Kidney (tissue), 14 donors: Measurements from ENCODE around the gene CLUH. TPM values are rescaled to one million over a fixed set of nuclear protein-coding genes. Genes with fewer than 3 reads are reported as not detected.

ENCODE experiments used
- DNase-seq, 5 donors: peaks; one replicate each; pipeline ENCODE4 v3.0.0-alpha.2; 2013 to 2020
- FAIRE-seq: peaks from 2 replicates; lab custom pipeline; 2012; peaks lifted over from hg19 to GRCh38; lab: Jason Lieb, UNC
- H3K27ac ChIP-seq, 2 donors: one replicate each; pipeline ENCODE4 v1.7.0; 2013; ENCODE audit warnings: low read depth in 2 of 2, low read length in 2 of 2, inconsistent platforms in 1 of 2
- H3K27me3 ChIP-seq: one replicate; pipeline ENCODE4 v1.7.1; 2013; ENCODE audit warnings: low read length, inconsistent platforms; ENCODE audit not compliant: control insufficient read depth, insufficient read depth
- H3K36me3 ChIP-seq, 3 donors: one replicate each; pipeline versions ENCODE4 v1.7.0 to v1.7.1; 2013; ENCODE audit warnings: low read length in 3 of 3, control low read depth in 1 of 3, inconsistent platforms in 1 of 3; ENCODE audit not compliant: insufficient read depth in 3 of 3, control insufficient read depth in 2 of 3
- H3K4me1 ChIP-seq, 3 donors: one replicate each; pipeline versions ENCODE4 v1.7.0 to v1.7.1; 2013; ENCODE audit warnings: low read length in 3 of 3, inconsistent platforms in 1 of 3, low read depth in 1 of 3; ENCODE audit not compliant: control insufficient read depth in 2 of 3, insufficient read depth in 2 of 3
- H3K4me3 ChIP-seq, 3 donors: one replicate each; pipeline versions ENCODE4 v1.7.0 to v1.8.1; 2013; ENCODE audit warnings: low read length in 3 of 3, control low read depth in 1 of 3, inconsistent platforms in 1 of 3
- H3K9ac ChIP-seq, 3 donors: one replicate each; pipeline versions ENCODE4 v1.7.0 to v1.7.1; 2013; ENCODE audit warnings: low read length in 3 of 3, control low read depth in 1 of 3, inconsistent platforms in 1 of 3
- H3K9me3 ChIP-seq, 3 donors: one replicate each; pipeline versions ENCODE4 v1.7.0 to v1.7.1; 2013; ENCODE audit warnings: low read length in 3 of 3, control low read depth in 1 of 3, inconsistent platforms in 1 of 3; ENCODE audit not compliant: control insufficient read depth in 2 of 3, insufficient read depth in 1 of 3
- CTCF ChIP-seq: IDR thresholded peaks from 3 replicates; pipeline ENCODE4 v1.5.1; 2012; ENCODE audit warnings: mild to moderate bottlenecking, moderate library complexity, borderline replicate concordance; ENCODE audit not compliant: insufficient read depth; ENCODE audit errors: extremely low read depth
- intact Hi-C: fragments of 100-400 bp; cut with DNase I; formaldehyde crosslinking; loops from one replicate; pipeline ENCODE4 v1.11.1; 2022
- polyA plus RNA-seq: library from polyadenylated mRNA; stranded (reverse); fragments of 350-450 nt; fragmentation: Illumina TruSeq; extraction: RNeasy Lipid Tissue Mini Kit (QIAGEN cat#74804); gene quantifications from one replicate; pipeline ENCODE4 v1.2.3, GENCODE V29; 2014; ENCODE audit warnings: low read depth, low replicate concordance; ENCODE audit not compliant: insufficient read depth
- total RNA-seq: library from RNA; stranded (reverse); fragmentation: NEBNext Ultra II Directional; extraction: Animal tissue kit (Norgen Biotek cat#: 25700); gene quantifications from one replicate; pipeline ENCODE4 v1.2.1, GENCODE V29; 2021
- donor health status: control.
- donor health status: control.
- donor health status: control.
- donor health status: control.
- donor health status: control.
- donor health status: DM: yes; HTN: yes; CAD: no.
- donor health status: Normal renal cell carcinoma (clear cell type).

The CLUH gene
- total and polyA plus RNA-seq, 2 donors from 2014 or later: 49.5 to 93.1 TPM

DNA sequence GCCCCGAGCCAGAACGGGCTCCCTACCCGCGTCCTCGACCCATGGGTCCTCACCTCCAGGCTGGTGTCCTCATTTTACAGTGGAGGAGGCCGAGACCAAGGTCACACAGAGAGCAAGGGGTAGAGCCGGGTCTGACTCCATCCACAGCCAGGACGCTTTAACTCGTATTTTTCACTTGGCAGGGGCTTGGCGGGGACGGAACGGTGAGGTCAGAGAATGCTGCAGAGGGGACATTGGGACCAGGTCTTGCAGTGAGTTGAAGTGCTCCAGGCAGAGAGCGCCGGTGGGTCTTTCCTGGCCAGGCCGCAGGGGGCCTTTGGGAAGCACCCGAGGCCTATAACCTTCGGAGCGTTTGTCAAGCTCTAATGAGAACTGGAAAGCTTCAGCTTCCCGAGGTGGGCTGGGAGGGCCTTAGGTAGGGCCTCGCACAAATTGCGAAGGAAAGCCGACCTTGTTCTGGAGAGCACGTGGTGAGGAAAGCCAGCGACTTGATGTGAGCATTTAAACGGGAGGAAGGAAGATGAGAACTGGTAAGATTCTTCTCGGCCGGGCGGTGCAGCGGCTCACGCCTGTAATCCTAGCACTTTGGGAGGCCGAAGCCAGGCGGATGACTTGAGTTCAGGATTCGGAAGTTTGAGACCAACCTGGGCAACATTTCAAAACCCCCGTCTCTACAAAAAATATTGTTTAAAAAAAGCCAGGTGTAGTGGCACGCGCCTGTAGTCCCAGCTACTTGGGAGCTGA lies 908 bp upstream of the CLUH start:
- H3K9me3 ChIP-seq: no peaks in the 10 kb centered on the region
- peak overlapping the region; percentile 66 to 93 (median 90) for H3K9ac ChIP-seq
- intact Hi-C loops: no loop called here
- H3K27me3 ChIP-seq: no peaks in the 10 kb centered on the region
- peak overlapping the region; percentile 94 for H3K27ac ChIP-seq
- no peaks in the 10 kb centered on the region for H3K36me3 ChIP-seq
- FAIRE-seq (no peak), DNase-seq (peak in 2 of 5 donors; percentile 43 to 77)
- H3K4me1 ChIP-seq: peaks cover 0 to 43% (median 19%) of the 10 kb centered on the region in 3 donors
- TF ChIP-seq CTCF: no peak
- peak overlapping the region; percentile 78 to 91 (median 86) for H3K4me3 ChIP-seq

- H3K36me3 ChIP-seq: no peaks in the 10 kb centered on the region
- peak in 4 of 5 donors; percentile 19 to 84 (median 45) for DNase-seq
- TF ChIP-seq CTCF: no peak
- no peaks in the 10 kb centered on the region for H3K9me3 ChIP-seq
- no peaks in the 10 kb centered on the region for H3K27me3 ChIP-seq
- FAIRE-seq: no peak
- peak overlapping the region; percentile 45 to 91 (median 82) for H3K4me3 ChIP-seq
- intact Hi-C loops: no loop called here
- peak overlapping the region; percentile 2 to 98 (median 58) for H3K9ac ChIP-seq
- peaks cover 0 to 50% (median 27%) of the 10 kb centered on the region in 3 donors for H3K4me1 ChIP-seq
- H3K27ac ChIP-seq: peak overlapping the region; percentile 75 to 94
These were observed 559 bp downstream of the CLUH start for GRCh38 chr17:2710803-2711607.

- FAIRE-seq (no peak), DNase-seq (peak in 1 of 5 donors; percentile 66)
- no peak for TF ChIP-seq CTCF
- Histone ChIP-seq H3K27ac (peak overlapping the region; percentile 85 to 94), H3K9ac (peak overlapping the region in 2 of 3 donors; percentile 58 to 98), H3K27me3 (no peaks in the 10 kb centered on the region), H3K9me3 (no peaks in the 10 kb centered on the region), H3K4me1 (peaks cover 0 to 53% (median 29%) of the 10 kb centered on the region in 3 donors), H3K36me3 (no peaks in the 10 kb centered on the region), H3K4me3 (peak overlapping the region; percentile 45 to 91 (median 82))
- intact Hi-C loops: no loop called here
These were observed 1.3 kb downstream of the CLUH start for GRCh38 chr17:2710071-2710802.
